GM12878 (cell line): Measurements from ENCODE around the gene DACT3. TPM values are rescaled to one million over a fixed set of nuclear protein-coding genes. Genes with fewer than 3 reads are reported as not detected.

Experiments used
- BRCA1 ChIP-seq: IDR thresholded peaks from 2 replicates; pipeline ENCODE4 v1.6.1; 2011; ENCODE audit warnings: low read depth, low read length, improper control_type of control experiment
- CHD1 ChIP-seq: IDR thresholded peaks from 2 replicates; pipeline ENCODE4 v1.6.1; 2012; ENCODE audit warnings: low read depth, low read length, improper control_type of control experiment
- CREB1 ChIP-seq: IDR thresholded peaks from 2 replicates; pipeline ENCODE4 v1.6.1; 2012; ENCODE audit warnings: low read depth, mild to moderate bottlenecking, inconsistent platforms
- CUX1 ChIP-seq: IDR thresholded peaks from 2 replicates; pipeline ENCODE4 v1.6.1; 2012; ENCODE audit warnings: improper control_type of control experiment, low read depth, low read length; ENCODE audit not compliant: insufficient replicate concordance
- EZH2 ChIP-seq: IDR thresholded peaks from 2 replicates; pipeline ENCODE4 v1.6.1; 2012; ENCODE audit warnings: low read depth, mild to moderate bottlenecking, control low read depth, inconsistent platforms, low read length, borderline replicate concordance; ENCODE audit not compliant: control insufficient read depth
- HDGF ChIP-seq: fragments of 450-650 bp; IDR thresholded peaks from 2 replicates; pipeline ENCODE4 v1.6.1; 2016; ENCODE audit warnings: antibody characterized with exemption
- KDM1A ChIP-seq: fragments of 200-600 bp; sonication (generic); IDR thresholded peaks from 2 replicates; pipeline ENCODE4 v1.6.1; 2016; ENCODE audit warnings: borderline replicate concordance
- MYC ChIP-seq: IDR thresholded peaks from 2 replicates; pipeline ENCODE4 v1.6.1; 2011; ENCODE audit warnings: mild to moderate bottlenecking, low read length, moderate library complexity, inconsistent platforms; ENCODE audit not compliant: insufficient read depth, insufficient replicate concordance, insufficient read length, severe bottlenecking
- NFXL1 ChIP-seq: fragments of 450-650 bp; IDR thresholded peaks from 2 replicates; pipeline ENCODE4 v1.6.1; 2017; ENCODE audit warnings: antibody characterized with exemption, mild to moderate bottlenecking, borderline replicate concordance
- NFYA ChIP-seq: IDR thresholded peaks from 2 replicates; pipeline ENCODE4 v1.6.1; 2011; ENCODE audit warnings: low read depth, mild to moderate bottlenecking, low read length, improper control_type of control experiment, borderline replicate concordance
- POU2F2 ChIP-seq: IDR thresholded peaks from 3 replicates; pipeline ENCODE4 v1.6.1; 2011; ENCODE audit warnings: low read depth, mild to moderate bottlenecking, low read length, borderline replicate concordance
- RB1 ChIP-seq: fragments of 450-650 bp; formaldehyde crosslinking; IDR thresholded peaks from 2 replicates; pipeline ENCODE4 v1.6.1; 2017; ENCODE audit warnings: mild to moderate bottlenecking, borderline replicate concordance
- SMAD5 ChIP-seq: IDR thresholded peaks from 2 replicates; pipeline ENCODE4 v1.6.1; 2016; ENCODE audit warnings: antibody characterized with exemption, low read depth
- SREBF2 ChIP-seq: IDR thresholded peaks from 2 replicates; pipeline ENCODE4 v1.6.1; 2012; ENCODE audit warnings: mild to moderate bottlenecking, low read length
- TCF3 ChIP-seq: IDR thresholded peaks from 2 replicates; pipeline ENCODE4 v1.6.1; 2012; ENCODE audit warnings: low read depth, mild to moderate bottlenecking, low read length, borderline replicate concordance; ENCODE audit not compliant: insufficient read depth
- ZNF24 ChIP-seq: fragments of 450-650 bp; IDR thresholded peaks from 2 replicates; pipeline ENCODE4 v1.6.1; 2017; ENCODE audit warnings: antibody characterized with exemption, mild to moderate bottlenecking
- polyA plus RNA-seq, 11 experiments: library from polyadenylated mRNA; depleted of rRNA in 4 of 11; unstranded in 6 of 11; stranded (reverse) in 5 of 11; fragments of >200 nt; fragmentation: Nextera tagmentation in 4 of 11; fragmentation: Illumina TruSeq in 1 of 11; extraction: Ambion mirVana in 4 of 11; extraction: Trizol in 1 of 11; gene quantifications; 1 replicate in 1 of 11; 2 replicates in 10 of 11; pipeline versions ENCODE4 v1.2.1 to v1.2.3, GENCODE V29; 2011 to 2016; ENCODE audit warnings: inconsistent platforms in 2 of 11, missing spikeins in 2 of 11, low read depth in 1 of 11
- total RNA-seq, 4 experiments: library from RNA; depleted of rRNA in 3 of 4; stranded (reverse); fragments of >200 nt in 3 of 4; fragmentation: Illumina TruSeq in 1 of 4; extraction: Trizol in 1 of 4; gene quantifications; 2 replicates each; pipeline versions ENCODE4 v1.2.1 to v1.2.3, GENCODE V29; 2013 to 2021
- TF ChIP-seq, protein P1 (sequence below): fragments of 450-650 bp; IDR thresholded peaks from 2 replicates; pipeline ENCODE4 v1.6.1; 2016; ENCODE audit warnings: mild to moderate bottlenecking, moderate library complexity, borderline replicate concordance
- TF ChIP-seq, protein P2 (sequence below): fragments of 450-650 bp; IDR thresholded peaks from 2 replicates; pipeline ENCODE4 v1.6.1; 2014; ENCODE audit warnings: mild to moderate bottlenecking

DACT3 gene
- total and polyA plus RNA-seq, 10 of the 15 experiments (the other 5 are each of a cell fraction or from before 2014, with no cell fraction given) = 0.05 to 2.5 (median 0.35) TPM; not detected in 1

DNA sequence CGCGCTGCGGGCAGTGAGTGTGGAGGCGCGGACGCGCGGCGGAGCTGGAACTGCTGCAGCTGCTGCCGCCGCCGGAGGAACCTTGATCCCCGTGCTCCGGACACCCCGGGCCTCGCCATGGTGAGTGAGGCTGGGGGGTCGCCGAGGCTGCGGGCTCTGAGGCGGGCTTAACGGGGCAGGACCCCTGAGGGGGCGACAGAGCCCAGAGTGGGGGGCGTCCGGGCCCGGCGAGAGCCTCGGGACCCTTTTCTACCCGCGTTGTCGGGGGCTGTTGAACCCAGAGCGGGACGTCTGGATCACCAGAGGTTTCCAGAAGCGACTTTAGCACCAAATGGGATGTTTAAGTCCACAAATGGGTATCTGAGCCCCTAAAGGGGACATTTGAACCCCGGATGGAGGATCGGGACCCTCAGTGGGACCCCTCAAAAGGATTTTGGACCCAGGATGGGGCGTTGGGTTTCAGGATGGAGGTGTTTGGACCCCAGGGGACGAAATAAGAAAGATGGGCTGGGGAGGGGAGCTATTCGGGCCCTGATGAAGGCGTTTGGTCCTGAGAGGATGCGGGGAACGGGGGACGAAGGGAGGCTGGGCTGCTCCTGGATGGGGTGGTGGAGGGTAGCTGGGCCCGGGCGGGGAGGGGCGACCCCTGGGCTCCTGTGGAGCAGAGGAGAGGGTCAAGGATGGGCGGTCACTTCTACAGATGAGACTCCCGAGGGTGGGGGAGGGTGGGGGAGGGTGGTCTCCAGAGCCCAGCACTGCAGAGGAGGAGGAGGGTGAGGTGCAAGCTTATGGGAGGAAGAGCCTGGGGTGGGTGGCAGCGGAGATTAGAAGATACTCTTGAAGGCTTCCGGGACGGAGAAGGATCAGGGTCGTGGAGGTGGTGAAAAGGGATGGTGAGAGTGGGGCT, 59.4 kb downstream of the DACT3 start, which contains the start of gene CALM3 (continued):
- TF ChIP-seq SREBF2 = no peak
- TF ChIP-seq, protein P1, sequence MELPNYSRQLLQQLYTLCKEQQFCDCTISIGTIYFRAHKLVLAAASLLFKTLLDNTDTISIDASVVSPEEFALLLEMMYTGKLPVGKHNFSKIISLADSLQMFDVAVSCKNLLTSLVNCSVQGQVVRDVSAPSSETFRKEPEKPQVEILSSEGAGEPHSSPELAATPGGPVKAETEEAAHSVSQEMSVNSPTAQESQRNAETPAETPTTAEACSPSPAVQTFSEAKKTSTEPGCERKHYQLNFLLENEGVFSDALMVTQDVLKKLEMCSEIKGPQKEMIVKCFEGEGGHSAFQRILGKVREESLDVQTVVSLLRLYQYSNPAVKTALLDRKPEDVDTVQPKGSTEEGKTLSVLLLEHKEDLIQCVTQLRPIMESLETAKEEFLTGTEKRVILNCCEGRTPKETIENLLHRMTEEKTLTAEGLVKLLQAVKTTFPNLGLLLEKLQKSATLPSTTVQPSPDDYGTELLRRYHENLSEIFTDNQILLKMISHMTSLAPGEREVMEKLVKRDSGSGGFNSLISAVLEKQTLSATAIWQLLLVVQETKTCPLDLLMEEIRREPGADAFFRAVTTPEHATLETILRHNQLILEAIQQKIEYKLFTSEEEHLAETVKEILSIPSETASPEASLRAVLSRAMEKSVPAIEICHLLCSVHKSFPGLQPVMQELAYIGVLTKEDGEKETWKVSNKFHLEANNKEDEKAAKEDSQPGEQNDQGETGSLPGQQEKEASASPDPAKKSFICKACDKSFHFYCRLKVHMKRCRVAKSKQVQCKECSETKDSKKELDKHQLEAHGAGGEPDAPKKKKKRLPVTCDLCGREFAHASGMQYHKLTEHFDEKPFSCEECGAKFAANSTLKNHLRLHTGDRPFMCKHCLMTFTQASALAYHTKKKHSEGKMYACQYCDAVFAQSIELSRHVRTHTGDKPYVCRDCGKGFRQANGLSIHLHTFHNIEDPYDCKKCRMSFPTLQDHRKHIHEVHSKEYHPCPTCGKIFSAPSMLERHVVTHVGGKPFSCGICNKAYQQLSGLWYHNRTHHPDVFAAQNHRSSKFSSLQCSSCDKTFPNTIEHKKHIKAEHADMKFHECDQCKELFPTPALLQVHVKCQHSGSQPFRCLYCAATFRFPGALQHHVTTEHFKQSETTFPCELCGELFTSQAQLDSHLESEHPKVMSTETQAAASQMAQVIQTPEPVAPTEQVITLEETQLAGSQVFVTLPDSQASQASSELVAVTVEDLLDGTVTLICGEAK = no peak
- TF ChIP-seq, protein P2, sequence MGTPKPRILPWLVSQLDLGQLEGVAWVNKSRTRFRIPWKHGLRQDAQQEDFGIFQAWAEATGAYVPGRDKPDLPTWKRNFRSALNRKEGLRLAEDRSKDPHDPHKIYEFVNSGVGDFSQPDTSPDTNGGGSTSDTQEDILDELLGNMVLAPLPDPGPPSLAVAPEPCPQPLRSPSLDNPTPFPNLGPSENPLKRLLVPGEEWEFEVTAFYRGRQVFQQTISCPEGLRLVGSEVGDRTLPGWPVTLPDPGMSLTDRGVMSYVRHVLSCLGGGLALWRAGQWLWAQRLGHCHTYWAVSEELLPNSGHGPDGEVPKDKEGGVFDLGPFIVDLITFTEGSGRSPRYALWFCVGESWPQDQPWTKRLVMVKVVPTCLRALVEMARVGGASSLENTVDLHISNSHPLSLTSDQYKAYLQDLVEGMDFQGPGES = no peak
- no peak for TF ChIP-seq NFYA
- no peak for TF ChIP-seq ZNF24
- no peak for TF ChIP-seq CREB1
- no peak for TF ChIP-seq KDM1A
- TF ChIP-seq NFXL1 = peak; percentile 79; the same call in 1 of the 2 replicates
- no peak for TF ChIP-seq EZH2
- TF ChIP-seq CHD1 = no peak
- TF ChIP-seq CUX1 = no peak
- TF ChIP-seq MYC = no peak
- TF ChIP-seq TCF3 = 0 out of 2 replicates have a peak, but pooled peaks have one; percentile 53
- TF ChIP-seq POU2F2 = peak; percentile 45; the same call in 1 of the 3 replicates
- no peak for TF ChIP-seq RB1
- TF ChIP-seq SMAD5 = no peak
- TF ChIP-seq HDGF = no peak
- TF ChIP-seq BRCA1 = no peak
